ENCODE measurements around the gene DPCD. TPM values are rescaled to one million over a fixed set of nuclear protein-coding genes. Genes with fewer than 3 reads are reported as not detected.

Gene DPCD
- total RNA-seq, 1 donor from 2014 or later, result 38.2 TPM

DNA sequence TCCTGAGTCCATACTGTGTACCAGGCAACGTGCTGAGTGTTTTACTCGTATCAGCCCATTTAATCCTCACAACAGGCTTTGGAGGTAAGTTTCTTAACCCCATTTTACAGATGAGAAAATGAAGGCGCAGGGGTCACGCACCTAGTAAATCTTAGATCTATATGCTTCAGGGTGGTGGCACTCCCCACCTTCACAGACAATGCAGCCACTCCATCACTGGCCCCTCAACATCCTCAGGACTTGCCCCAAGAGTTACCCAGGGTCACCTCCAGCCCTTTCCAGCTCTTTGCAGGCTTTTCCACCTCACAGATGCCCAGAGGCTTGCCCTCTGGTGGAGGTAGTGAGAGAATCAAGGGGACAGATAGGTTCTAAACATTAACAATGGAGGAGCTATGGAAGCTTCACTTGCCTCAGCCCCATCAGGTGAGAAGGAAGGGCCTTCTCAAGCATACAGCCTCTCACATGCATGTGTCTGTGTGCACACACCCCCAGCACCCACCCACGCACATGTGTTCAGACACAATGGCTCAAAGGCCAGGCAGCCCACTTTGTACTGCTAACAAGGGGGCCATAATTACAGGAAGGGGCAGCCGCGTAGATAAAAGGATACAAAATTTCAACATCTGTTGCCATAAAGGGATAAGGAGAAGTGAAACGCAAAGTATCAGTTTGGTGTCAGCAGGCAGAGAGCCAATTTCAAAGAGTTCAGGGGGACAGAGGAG lies 29.1 kb downstream of the DPCD start:
- no peak for DNase-seq (ENCODE audit: low read depth)
- H3K36me3 ChIP-seq (ENCODE audit: control insufficient read depth, insufficient read depth, low read length), result peaks cover 5% of the 10 kb centered on the region

DNA sequence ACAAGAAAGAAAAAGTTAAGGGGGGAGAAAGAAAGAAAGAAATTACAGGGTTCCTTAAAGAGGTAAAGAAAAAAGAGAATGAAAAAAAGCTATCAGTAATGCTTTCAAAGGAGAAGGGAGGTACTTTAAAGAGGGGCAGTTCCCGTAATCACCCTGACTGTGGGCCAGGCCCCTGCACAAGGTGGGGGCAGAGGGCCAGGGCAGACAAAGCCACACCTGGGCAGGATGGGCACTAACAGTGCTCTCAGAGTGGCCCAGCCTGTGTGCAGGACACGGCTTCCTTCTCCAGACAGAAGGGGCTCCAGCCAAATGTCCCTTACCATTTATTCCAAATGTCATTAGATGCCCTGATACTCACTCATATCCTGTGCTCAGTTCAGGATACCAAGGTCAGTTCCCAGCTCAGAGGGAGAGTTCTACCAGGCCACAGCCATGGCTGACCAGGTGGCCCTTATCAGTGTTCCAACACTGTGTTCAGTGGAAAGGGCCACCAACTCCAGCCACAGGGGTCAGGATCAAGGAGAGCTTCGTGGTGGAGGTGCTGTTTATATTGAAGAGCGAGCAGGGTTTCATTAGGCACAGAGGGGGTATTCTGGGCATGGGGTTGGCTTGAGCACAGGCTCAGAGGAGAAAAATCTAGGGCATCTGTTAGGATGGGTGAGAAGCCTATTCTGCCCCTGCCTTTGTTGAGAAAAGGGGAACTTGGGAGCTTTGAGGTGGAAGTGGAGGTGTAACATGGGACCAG lies 29.9 kb downstream of the DPCD start:
- FAIRE-seq (peak; percentile 50), DNase-seq (ENCODE audit: low read depth) (no peak)
- Histone ChIP-seq H3K27me3 (ENCODE audit: control insufficient read depth, insufficient read depth, low read length) (no peaks in the 10 kb centered on the region), H3K4me3 (ENCODE audit: low read depth, low read length) (no peak overlapping the region), H3K36me3 (ENCODE audit: control insufficient read depth, insufficient read depth, low read length) (peaks cover 5% of the 10 kb centered on the region)
- TF ChIP-seq, protein P1, sequence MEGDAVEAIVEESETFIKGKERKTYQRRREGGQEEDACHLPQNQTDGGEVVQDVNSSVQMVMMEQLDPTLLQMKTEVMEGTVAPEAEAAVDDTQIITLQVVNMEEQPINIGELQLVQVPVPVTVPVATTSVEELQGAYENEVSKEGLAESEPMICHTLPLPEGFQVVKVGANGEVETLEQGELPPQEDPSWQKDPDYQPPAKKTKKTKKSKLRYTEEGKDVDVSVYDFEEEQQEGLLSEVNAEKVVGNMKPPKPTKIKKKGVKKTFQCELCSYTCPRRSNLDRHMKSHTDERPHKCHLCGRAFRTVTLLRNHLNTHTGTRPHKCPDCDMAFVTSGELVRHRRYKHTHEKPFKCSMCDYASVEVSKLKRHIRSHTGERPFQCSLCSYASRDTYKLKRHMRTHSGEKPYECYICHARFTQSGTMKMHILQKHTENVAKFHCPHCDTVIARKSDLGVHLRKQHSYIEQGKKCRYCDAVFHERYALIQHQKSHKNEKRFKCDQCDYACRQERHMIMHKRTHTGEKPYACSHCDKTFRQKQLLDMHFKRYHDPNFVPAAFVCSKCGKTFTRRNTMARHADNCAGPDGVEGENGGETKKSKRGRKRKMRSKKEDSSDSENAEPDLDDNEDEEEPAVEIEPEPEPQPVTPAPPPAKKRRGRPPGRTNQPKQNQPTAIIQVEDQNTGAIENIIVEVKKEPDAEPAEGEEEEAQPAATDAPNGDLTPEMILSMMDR (IDR thresholded peaks at IDR 0.05; ENCODE audit: insufficient read depth, low read length, severe bottlenecking), result no peak

More for the DNA sequence above, 29.1 kb downstream of the DPCD start:
- Histone ChIP-seq H3K4me3 (ENCODE audit: low read depth, low read length) (no peak overlapping the region), H3K27me3 (ENCODE audit: control insufficient read depth, insufficient read depth, low read length) (no peaks in the 10 kb centered on the region)
- TF ChIP-seq, protein P1 (IDR thresholded peaks at IDR 0.05; ENCODE audit: insufficient read depth, low read length, severe bottlenecking), result no peak
- no peak for FAIRE-seq

DNA sequence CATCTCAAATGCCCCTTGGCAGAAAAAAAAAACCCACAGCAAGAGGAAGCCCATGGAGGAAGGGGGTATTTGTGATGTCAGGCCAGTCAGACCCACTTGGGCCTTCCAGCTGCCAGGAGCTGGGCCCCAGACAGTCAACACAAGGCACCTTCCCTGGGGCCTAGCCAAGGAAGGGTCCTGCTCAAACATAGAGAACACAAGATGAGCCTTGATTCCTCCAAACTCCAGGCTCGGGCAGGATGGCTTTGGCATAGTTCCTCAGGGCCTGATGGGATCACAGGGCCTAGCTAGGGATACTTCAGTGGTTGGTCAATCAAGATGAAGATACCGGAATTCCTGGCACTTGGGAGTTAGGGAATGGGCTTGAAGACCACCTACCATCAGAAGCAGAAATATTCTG lies 30.8 kb downstream of the DPCD start:
- peaks cover 5% of the 10 kb centered on the region for H3K36me3 ChIP-seq (ENCODE audit: control insufficient read depth, insufficient read depth, low read length)
- H3K27me3 ChIP-seq (ENCODE audit: control insufficient read depth, insufficient read depth, low read length), result no peaks in the 10 kb centered on the region
- FAIRE-seq (no peak), DNase-seq (ENCODE audit: low read depth) (no peak)
- H3K4me3 ChIP-seq (ENCODE audit: low read depth, low read length), result no peak overlapping the region
- TF ChIP-seq, protein P1 (IDR thresholded peaks at IDR 0.05; ENCODE audit: insufficient read depth, low read length, severe bottlenecking), result no peak

DNA sequence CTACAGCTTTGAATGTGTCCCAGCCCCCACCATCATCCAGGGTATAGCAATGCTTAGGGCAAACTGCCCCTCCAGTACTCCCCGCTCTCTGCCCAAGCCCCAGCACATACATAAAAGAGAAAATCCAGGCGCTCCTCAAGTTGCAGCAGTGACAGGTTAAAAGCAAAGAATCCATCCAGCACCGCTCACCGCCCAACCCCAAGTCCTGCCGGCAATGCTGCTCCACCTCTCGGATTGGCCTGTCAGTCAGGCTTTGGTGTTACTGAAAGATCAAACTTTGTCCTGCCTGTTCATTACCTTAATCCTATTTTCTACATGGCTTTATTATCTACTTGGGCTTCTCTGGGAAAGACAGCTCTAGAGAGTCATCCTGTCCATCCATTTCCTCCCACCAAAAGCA lies 31.9 kb downstream of the DPCD start:
- DNase-seq (ENCODE audit: low read depth), result no peak
- FAIRE-seq, result no peak
- peaks cover 9% of the 10 kb centered on the region for H3K36me3 ChIP-seq (ENCODE audit: control insufficient read depth, insufficient read depth, low read length)
- no peak overlapping the region for H3K4me3 ChIP-seq (ENCODE audit: low read depth, low read length)
- TF ChIP-seq, protein P1 (IDR thresholded peaks at IDR 0.05; ENCODE audit: insufficient read depth, low read length, severe bottlenecking), result no peak
- H3K27me3 ChIP-seq (ENCODE audit: control insufficient read depth, insufficient read depth, low read length), result no peaks in the 10 kb centered on the region

DNA sequence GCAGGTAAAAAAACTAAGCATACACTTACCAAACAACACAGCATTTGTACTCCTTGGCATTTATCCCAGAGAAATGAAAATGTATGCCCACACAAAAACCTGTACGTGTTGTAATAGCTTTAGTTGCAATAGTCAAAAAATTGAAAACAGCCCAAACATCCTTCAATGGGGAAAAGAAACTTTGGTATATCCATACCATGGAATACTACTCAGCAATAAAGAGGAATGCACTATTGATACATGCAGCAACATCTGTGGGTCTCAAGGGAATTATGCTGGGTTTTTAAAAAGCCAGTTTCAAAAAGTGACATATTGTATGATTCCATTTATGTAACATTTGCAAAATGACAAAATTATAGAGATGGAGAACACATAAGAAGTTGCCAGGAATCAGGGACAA lies 35.4 kb downstream of the DPCD start:
- DNase-seq (ENCODE audit: low read depth), result no peak
- no peak for FAIRE-seq
- H3K36me3 ChIP-seq (ENCODE audit: control insufficient read depth, insufficient read depth, low read length), result peaks cover 6% of the 10 kb centered on the region
- no peak overlapping the region for H3K4me3 ChIP-seq (ENCODE audit: low read depth, low read length)
- H3K27me3 ChIP-seq (ENCODE audit: control insufficient read depth, insufficient read depth, low read length), result no peaks in the 10 kb centered on the region
- TF ChIP-seq, protein P1 (IDR thresholded peaks at IDR 0.05; ENCODE audit: insufficient read depth, low read length, severe bottlenecking), result no peak
